ENCODE measurements around the gene SMIM21.

GRCh38 chr18:75473316-75473715 is 45.8 kb upstream of the SMIM21 start:
- no peak for TF ChIP-seq POLR2A (IDR thresholded peaks at IDR 0.05)
- no peak for TF ChIP-seq CTCF (IDR thresholded peaks at IDR 0.05)
- no peak for TF ChIP-seq EP300 (IDR thresholded peaks at IDR 0.05)
